ENCODE measurements around the gene SECISBP2.

Gene SECISBP2

DNA sequence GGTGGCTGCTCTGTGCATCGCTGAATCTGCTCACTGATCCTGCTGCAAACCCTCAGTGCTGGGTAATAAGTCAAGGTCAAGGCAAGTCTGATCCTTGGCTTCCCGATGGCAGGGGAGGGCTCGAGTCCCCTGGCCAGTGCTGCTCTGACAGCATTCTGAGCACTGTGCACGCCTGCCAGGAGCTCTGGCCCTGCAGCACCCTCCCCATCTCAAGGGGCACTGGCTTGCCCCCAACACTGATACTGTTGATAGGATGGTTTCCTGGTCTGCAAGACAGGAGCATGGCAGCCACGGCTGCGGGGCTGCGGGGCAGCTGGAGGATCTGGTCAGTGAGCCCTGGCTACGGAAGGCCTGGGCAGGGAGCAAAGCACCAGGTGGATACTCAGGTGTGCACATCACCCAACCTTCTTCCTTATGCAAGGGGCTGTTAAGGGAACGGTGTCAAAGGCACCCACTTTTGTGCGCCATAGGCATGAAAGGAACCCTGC is 71.8 kb downstream of the SECISBP2 start:
- no peak overlapping the region for H3K4me3 ChIP-seq (ENCODE audit: low read depth, low read length)
- no peak for DNase-seq (ENCODE audit: low read depth)
- no peak for TF ChIP-seq MYC (IDR thresholded peaks at IDR 0.05; ENCODE audit: low read depth, low read length)
- TF ChIP-seq, protein P1, sequence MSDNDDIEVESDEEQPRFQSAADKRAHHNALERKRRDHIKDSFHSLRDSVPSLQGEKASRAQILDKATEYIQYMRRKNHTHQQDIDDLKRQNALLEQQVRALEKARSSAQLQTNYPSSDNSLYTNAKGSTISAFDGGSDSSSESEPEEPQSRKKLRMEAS (IDR thresholded peaks at IDR 0.05; ENCODE audit: low read depth, low read length) = no peak
- TF ChIP-seq, protein P2, sequence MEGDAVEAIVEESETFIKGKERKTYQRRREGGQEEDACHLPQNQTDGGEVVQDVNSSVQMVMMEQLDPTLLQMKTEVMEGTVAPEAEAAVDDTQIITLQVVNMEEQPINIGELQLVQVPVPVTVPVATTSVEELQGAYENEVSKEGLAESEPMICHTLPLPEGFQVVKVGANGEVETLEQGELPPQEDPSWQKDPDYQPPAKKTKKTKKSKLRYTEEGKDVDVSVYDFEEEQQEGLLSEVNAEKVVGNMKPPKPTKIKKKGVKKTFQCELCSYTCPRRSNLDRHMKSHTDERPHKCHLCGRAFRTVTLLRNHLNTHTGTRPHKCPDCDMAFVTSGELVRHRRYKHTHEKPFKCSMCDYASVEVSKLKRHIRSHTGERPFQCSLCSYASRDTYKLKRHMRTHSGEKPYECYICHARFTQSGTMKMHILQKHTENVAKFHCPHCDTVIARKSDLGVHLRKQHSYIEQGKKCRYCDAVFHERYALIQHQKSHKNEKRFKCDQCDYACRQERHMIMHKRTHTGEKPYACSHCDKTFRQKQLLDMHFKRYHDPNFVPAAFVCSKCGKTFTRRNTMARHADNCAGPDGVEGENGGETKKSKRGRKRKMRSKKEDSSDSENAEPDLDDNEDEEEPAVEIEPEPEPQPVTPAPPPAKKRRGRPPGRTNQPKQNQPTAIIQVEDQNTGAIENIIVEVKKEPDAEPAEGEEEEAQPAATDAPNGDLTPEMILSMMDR (IDR thresholded peaks at IDR 0.05; ENCODE audit: low read depth, low read length) = no peak
- no peak for TF ChIP-seq POLR2A (IDR thresholded peaks at IDR 0.05; ENCODE audit: extremely low read depth, insufficient read length)

DNA sequence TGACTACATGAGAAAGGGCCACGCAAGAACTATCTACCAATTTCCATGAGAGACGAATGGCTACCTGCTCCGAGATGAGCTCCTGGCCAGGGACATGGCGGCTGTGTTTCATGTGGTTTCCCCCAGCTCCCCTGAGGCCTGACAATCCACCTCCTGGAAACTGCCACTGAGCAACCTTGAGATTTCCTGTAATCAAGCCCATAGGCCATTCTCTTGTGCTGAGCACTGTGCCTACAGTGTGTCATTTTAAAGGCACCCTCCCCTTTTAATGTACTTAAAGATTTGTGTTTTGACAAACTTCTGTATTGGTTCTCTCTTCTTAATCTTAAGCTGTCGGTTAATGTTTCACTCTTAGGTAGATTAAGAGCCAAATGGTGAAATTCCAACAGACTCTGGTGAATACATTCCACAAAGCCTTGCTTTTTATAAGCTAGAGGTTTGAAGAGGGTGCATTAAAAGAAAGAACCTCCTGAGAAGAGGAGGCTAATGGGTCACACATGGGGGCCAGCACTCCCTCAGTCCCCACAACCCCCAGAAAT is 72.3 kb downstream of the SECISBP2 start:
- H3K4me3 ChIP-seq (ENCODE audit: low read depth, low read length) = no peak overlapping the region
- DNase-seq (ENCODE audit: low read depth) = no peak
- TF ChIP-seq, protein P1 (IDR thresholded peaks at IDR 0.05; ENCODE audit: low read depth, low read length) = no peak
- TF ChIP-seq MYC (IDR thresholded peaks at IDR 0.05; ENCODE audit: low read depth, low read length) (no peak), POLR2A (IDR thresholded peaks at IDR 0.05; ENCODE audit: extremely low read depth, insufficient read length) (no peak)
- TF ChIP-seq, protein P2 (IDR thresholded peaks at IDR 0.05; ENCODE audit: low read depth, low read length) = no peak

DNA sequence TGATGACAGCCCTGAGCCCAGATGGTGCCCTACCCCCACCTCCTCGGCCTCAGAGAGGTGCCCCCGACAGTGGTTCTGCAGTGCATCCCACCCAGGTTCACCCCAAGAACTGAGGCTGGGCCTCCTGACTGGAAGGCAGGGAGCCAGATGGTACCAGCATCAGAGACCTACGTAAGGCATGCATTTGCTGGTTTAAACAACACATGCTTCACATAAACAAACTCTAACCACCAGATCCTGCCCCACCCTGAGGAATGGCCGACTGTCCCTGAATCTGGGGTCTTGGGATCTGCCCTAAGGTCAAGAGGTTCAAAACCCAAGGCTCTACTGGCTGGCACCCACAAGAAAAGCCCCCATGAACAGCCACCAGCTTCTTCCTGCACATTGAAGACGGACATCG is 73.3 kb downstream of the SECISBP2 start:
- TF ChIP-seq, protein P1 (IDR thresholded peaks at IDR 0.05; ENCODE audit: low read depth, low read length) = no peak
- TF ChIP-seq, protein P2 (IDR thresholded peaks at IDR 0.05; ENCODE audit: low read depth, low read length) = no peak
- TF ChIP-seq MYC (IDR thresholded peaks at IDR 0.05; ENCODE audit: low read depth, low read length) (no peak), POLR2A (IDR thresholded peaks at IDR 0.05; ENCODE audit: extremely low read depth, insufficient read length) (no peak)
- no peak for DNase-seq (ENCODE audit: low read depth)

DNA sequence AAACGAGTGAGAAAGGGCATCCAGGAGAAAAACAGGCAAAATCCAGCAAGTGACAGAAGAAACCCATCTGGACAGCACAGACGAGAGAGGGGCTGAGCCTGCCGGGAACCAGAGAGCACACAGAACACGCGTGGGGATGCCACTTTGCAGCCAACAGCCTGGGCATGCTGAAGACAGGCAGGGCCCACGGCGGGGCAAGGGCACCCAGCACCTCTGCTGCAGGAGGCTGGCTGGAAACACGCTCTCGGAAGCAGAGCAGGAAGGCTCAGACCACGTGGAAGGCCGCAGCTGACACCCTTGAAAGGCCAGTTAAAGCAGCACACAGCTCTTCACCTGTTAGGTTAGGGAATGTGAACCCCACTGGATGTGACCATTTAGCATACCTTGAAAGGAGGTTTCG is 76.1 kb downstream of the SECISBP2 start:
- DNase-seq (ENCODE audit: low read depth) = no peak
- H3K4me3 ChIP-seq (ENCODE audit: low read depth, low read length) = no peak overlapping the region
- TF ChIP-seq, protein P1 (IDR thresholded peaks at IDR 0.05; ENCODE audit: low read depth, low read length) = no peak

More for the DNA sequence above, 73.3 kb downstream of the SECISBP2 start:
- H3K4me3 ChIP-seq (ENCODE audit: low read depth, low read length) = no peak overlapping the region

DNA sequence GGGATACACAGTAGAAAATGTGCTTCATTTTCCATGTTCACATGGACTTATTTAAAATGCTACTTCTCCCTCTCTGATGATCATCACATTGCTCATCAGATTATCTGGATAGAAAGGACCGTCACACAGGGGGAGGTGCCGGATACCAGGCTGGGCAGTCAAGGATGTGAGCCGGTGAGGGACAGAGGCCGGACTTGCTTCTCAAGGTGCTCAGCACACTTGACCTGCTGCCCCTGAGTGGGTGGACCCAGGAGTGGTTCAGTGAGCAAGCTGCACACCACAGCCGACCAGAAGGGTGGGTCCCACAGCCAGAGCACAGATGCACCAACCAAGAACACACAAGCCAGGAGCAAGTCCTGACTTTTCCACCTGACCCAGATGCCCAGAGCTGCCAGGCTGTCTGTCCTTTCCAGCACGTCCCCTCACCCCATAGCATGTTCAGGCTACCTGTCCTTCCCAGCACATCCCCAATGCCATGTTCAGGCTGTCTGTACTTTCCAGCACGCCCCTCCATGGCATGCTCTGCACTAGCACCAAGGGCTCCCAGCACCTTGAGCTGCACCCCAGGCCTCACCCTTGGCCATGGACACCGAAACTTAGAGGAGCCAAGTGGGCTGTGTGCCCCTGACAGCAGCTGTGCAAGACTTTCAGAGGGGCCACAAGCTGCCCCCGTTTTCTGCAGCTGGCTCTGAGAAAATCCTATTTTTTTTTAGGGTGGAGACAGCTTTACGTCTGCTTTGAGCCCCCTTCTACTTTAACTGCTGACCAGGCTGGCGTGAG is 77.8 kb downstream of the SECISBP2 start:
- TF ChIP-seq, protein P1 (IDR thresholded peaks at IDR 0.05; ENCODE audit: low read depth, low read length) = no peak
- TF ChIP-seq, protein P2 (IDR thresholded peaks at IDR 0.05; ENCODE audit: low read depth, low read length) = no peak
- no peak for TF ChIP-seq MYC (IDR thresholded peaks at IDR 0.05; ENCODE audit: low read depth, low read length)
- H3K4me3 ChIP-seq (ENCODE audit: low read depth, low read length) = no peak overlapping the region
- no peak for DNase-seq (ENCODE audit: low read depth)

DNA sequence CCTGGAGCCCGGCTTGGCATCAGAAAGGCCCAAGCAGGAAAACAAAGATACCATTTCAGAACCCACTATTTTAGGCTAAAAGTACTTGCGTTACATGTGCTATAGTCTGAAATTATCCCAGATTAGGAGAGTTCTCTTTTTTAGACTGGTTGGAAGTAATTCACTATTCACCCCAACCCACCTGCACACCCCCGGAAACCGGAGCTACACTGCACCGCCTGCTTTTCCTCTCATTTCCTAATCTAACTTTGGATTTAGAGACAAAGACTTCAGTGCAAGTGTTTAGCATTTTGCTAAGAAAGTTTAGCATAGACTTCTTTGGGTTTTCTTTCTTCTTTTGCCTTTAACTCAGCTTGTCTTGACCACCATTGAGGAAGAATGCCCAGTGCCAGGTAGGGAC is 79.2 kb downstream of the SECISBP2 start:
- no peak for DNase-seq (ENCODE audit: low read depth)
- no peak overlapping the region for H3K4me3 ChIP-seq (ENCODE audit: low read depth, low read length)
- TF ChIP-seq, protein P2 (IDR thresholded peaks at IDR 0.05; ENCODE audit: low read depth, low read length) = no peak
- TF ChIP-seq, protein P1 (IDR thresholded peaks at IDR 0.05; ENCODE audit: low read depth, low read length) = no peak
- TF ChIP-seq MYC (IDR thresholded peaks at IDR 0.05; ENCODE audit: low read depth, low read length) = no peak
- no peak for TF ChIP-seq POLR2A (IDR thresholded peaks at IDR 0.05; ENCODE audit: extremely low read depth, insufficient read length)

Measured in NB4 (cell line).